ENCODE measurements around the gene FRMD4B.

DNA sequence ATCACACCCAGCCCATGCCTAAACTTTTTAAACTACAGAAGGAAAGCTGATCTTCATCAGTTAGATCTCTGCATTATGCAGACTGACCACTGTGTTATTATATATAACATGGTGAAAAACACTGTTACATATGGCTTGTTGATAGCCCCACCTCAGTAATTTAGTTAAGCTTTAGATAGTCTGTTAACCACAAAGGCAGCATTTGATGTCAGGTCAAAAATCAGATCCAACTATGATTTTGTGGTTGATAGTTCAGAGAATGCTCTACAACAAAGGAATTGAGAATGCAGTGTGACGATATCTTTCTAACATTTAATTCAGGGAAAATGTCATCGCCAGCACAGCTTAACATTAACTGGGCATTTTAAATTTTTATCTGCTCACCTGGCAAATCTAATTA, 225.8 kb downstream of the FRMD4B start:
- TF ChIP-seq GATA3 (IDR thresholded peaks at IDR 0.05; ENCODE audit: low read depth, low read length) (no peak), GATA2 (IDR thresholded peaks at IDR 0.05; ENCODE audit: low read depth, low read length) (no peak)
